IMR-90 (cell line): Measurements from ENCODE around the gene NPHP4. TPM values are rescaled to one million over a fixed set of nuclear protein-coding genes. Genes with fewer than 3 reads are reported as not detected.

ENCODE experiments used
- ATAC-seq: fragments of 200-7000 bp; cut with Tn5 transposase; 2 replicates; pipeline ENCODE4 v1.9.1; 2020; ENCODE audit warnings: low read depth, mild to moderate bottlenecking, moderate library complexity
- BruUV-seq: library from RNA; stranded (reverse); fragments of 400-500 nt; replicated peaks from 2 replicates; lab custom pipeline; 2021; lab: Mats Ljungman, UMichigan
- CTCF ChIA-PET: fragments of 300-600 bp; formaldehyde crosslinking; extraction: SDS; loops from one replicate; lab custom pipeline; 2021; ENCODE audit warnings: antibody characterized with exemption; lab: Yijun Ruan, JAX
- POLR2A ChIA-PET: fragments of 300-600 bp; sonication (Branson Sonifier 250); formaldehyde crosslinking; loops from one replicate; lab custom pipeline; 2022; ENCODE audit warnings: antibody characterized with exemption; ENCODE audit not compliant: unreplicated experiment; lab: Charles Lee
- DNase-seq: peaks from one replicate; pipeline ENCODE4 v3.0.0; 2013
- H2AFZ ChIP-seq: replicated peaks from 2 replicates; pipeline ENCODE3; 2013; ENCODE audit warnings: low read length, mild to moderate bottlenecking; ENCODE audit not compliant: poor library complexity
- H2AK5ac ChIP-seq: 2 replicates; pipeline ENCODE4 v1.6.1; 2013; ENCODE audit warnings: low read depth, low read length, inconsistent platforms
- H2AK9ac ChIP-seq: replicated peaks from 2 replicates; pipeline ENCODE3; 2013; ENCODE audit warnings: mild to moderate bottlenecking, low read depth, low read length, moderate library complexity; ENCODE audit not compliant: poor library complexity
- H2BK120ac ChIP-seq: 2 replicates; pipeline ENCODE4 v1.6.1; 2013; ENCODE audit warnings: low read depth, low read length, inconsistent platforms
- H2BK15ac ChIP-seq: 3 replicates; pipeline ENCODE4 v1.6.1; 2013; ENCODE audit warnings: low read depth, low read length, inconsistent platforms
- H2BK20ac ChIP-seq: 2 replicates; pipeline ENCODE4 v1.6.1; 2013; ENCODE audit warnings: low read depth, mild to moderate bottlenecking, inconsistent platforms, low read length, moderate library complexity
- H2BK5ac ChIP-seq: 2 replicates; pipeline ENCODE4 v1.6.1; 2013; ENCODE audit warnings: mild to moderate bottlenecking, low read depth, low read length, inconsistent platforms; ENCODE audit not compliant: poor library complexity, severe bottlenecking
- H3K14ac ChIP-seq: replicated peaks from 2 replicates; pipeline ENCODE4 v1.6.1; 2013; ENCODE audit warnings: low read depth, low read length, inconsistent platforms
- H3K18ac ChIP-seq: 2 replicates; pipeline ENCODE4 v1.6.1; 2013; ENCODE audit warnings: low read depth, low read length, control low read depth
- H3K23ac ChIP-seq: 2 replicates; pipeline ENCODE4 v1.6.1; 2013; ENCODE audit warnings: low read depth, low read length, inconsistent platforms
- H3K27ac ChIP-seq: 2 replicates; pipeline ENCODE4 v1.5.1; 2013; ENCODE audit warnings: mild to moderate bottlenecking, control low read depth, low read length; ENCODE audit not compliant: insufficient read depth
- H3K27me3 ChIP-seq: 2 replicates; pipeline ENCODE4 v1.6.1; 2013; ENCODE audit warnings: low read length; ENCODE audit not compliant: control insufficient read depth, insufficient read depth
- H3K36me3 ChIP-seq: 2 replicates; pipeline ENCODE4 v1.6.1; 2013; ENCODE audit warnings: low read length, mixed read lengths; ENCODE audit not compliant: control insufficient read depth, insufficient read depth
- H3K4ac ChIP-seq: 2 replicates; pipeline ENCODE4 v1.6.1; 2013; ENCODE audit warnings: low read depth, low read length, inconsistent platforms
- H3K4me1 ChIP-seq: 2 replicates; pipeline ENCODE4 v1.6.1; 2013; ENCODE audit warnings: low read length, mixed read lengths; ENCODE audit not compliant: control insufficient read depth, insufficient read depth
- H3K4me2 ChIP-seq: 2 replicates; pipeline ENCODE4 v1.6.1; 2013; ENCODE audit warnings: low read depth, mild to moderate bottlenecking, control low read depth, low read length, moderate library complexity
- H3K4me3 ChIP-seq: 2 replicates; pipeline ENCODE4 v1.5.1; 2013; ENCODE audit warnings: low read depth, mild to moderate bottlenecking, control low read depth, low read length, moderate library complexity; ENCODE audit not compliant: insufficient read depth
- H3K56ac ChIP-seq: 2 replicates; pipeline ENCODE4 v1.6.1; 2013; ENCODE audit warnings: low read length, inconsistent platforms; ENCODE audit not compliant: insufficient read depth; ENCODE audit errors: extremely low read depth
- H3K79me1 ChIP-seq, 2 experiments: 2 replicates each; pipeline ENCODE4 v1.6.1; 2013; ENCODE audit warnings: low read length in 2 of 2, inconsistent platforms in 1 of 2, low read depth in 1 of 2
- H3K9ac ChIP-seq: 2 replicates; pipeline ENCODE4 v1.6.1; 2013; ENCODE audit warnings: low read depth, low read length, control low read depth
- H3K9me1 ChIP-seq: 2 replicates; pipeline ENCODE4 v1.6.1; 2013; ENCODE audit warnings: low read length, inconsistent platforms; ENCODE audit not compliant: insufficient read depth
- H3K9me3 ChIP-seq: 2 replicates; pipeline ENCODE4 v1.6.1; 2013; ENCODE audit warnings: low read length; ENCODE audit not compliant: control insufficient read depth, insufficient read depth
- H4K20me1 ChIP-seq: 2 replicates; pipeline ENCODE4 v1.6.1; 2013; ENCODE audit warnings: low read length, inconsistent platforms; ENCODE audit not compliant: insufficient read depth
- H4K5ac ChIP-seq: 2 replicates; pipeline ENCODE4 v1.6.1; 2013; ENCODE audit warnings: mild to moderate bottlenecking, low read depth, low read length, control low read depth
- H4K8ac ChIP-seq, 2 experiments: 2 replicates each; pipeline ENCODE4 v1.6.1; 2013; ENCODE audit warnings: low read depth in 2 of 2, low read length in 2 of 2, control low read depth in 1 of 2, inconsistent platforms in 1 of 2
- H4K91ac ChIP-seq: 2 replicates; pipeline ENCODE4 v1.6.1; 2013; ENCODE audit warnings: low read depth, low read length, inconsistent platforms; ENCODE audit not compliant: insufficient read depth
- MAZ ChIP-seq: IDR thresholded peaks from 2 replicates; pipeline ENCODE4 v1.6.1; 2012; ENCODE audit warnings: low read depth, mild to moderate bottlenecking, low read length, improper control_type of control experiment, moderate library complexity, borderline replicate concordance
- RCOR1 ChIP-seq: IDR thresholded peaks from 2 replicates; pipeline ENCODE4 v1.6.1; 2012; ENCODE audit warnings: mild to moderate bottlenecking, low read length, improper control_type of control experiment; ENCODE audit not compliant: insufficient replicate concordance
- WGBS, 2 experiments: methylation state at CpG; one replicate each; pipeline versions ENCODE4 v1.1.5 to v1.1.7; 2013; ENCODE audit warnings: missing lambda C conversion rate in 2 of 2; ENCODE audit not compliant: insufficient read length in 1 of 2; ENCODE audit errors: extremely low coverage in 2 of 2; 5-methylcytosine and 5-hydroxymethylcytosine counted together
- dilution Hi-C: fragments of 300-500 bp; cut with HindIII; formaldehyde crosslinking; loops from one replicate; pipeline ENCODE4 v1.14.3; 2018; ENCODE audit warnings: low sequenced_read_pairs; ENCODE audit not compliant: unreplicated experiment
- in situ Hi-C: fragments of 300-500 bp; cut with MboI; formaldehyde crosslinking; loops from 3 replicates; pipeline ENCODE4 v1.14.3; 2019; ENCODE audit warnings: low sequenced_read_pairs, inconsistent platforms, mixed read lengths
- intact Hi-C: fragments of 100-400 bp; cut with micrococcal nuclease; formaldehyde crosslinking; loops from 2 replicates; pipeline ENCODE4 v1.10.0; 2022
- polyA plus RNA-seq, 3 experiments: library from polyadenylated mRNA; depleted of rRNA; stranded (reverse); fragments of >200 nt; gene quantifications; 2 replicates each; pipeline ENCODE4 v1.2.3, GENCODE V29; 2012; ENCODE audit warnings: low replicate concordance in 1 of 3
- total RNA-seq: library from RNA; depleted of rRNA; stranded (reverse); fragments of >200 nt; gene quantifications from 2 replicates; pipeline ENCODE4 v1.2.3, GENCODE V29; 2012
- TF ChIP-seq, protein P1 (sequence below): fragments of 150-350 bp; IDR thresholded peaks from 2 replicates; pipeline ENCODE4 v1.6.1; 2017; ENCODE audit warnings: mild to moderate bottlenecking, antibody characterized with exemption, low read length, low read depth

NPHP4 gene
- total and polyA plus RNA-seq, 2 of the 4 experiments (the other 2 are of a cell fraction): 2.0 to 5.5 TPM

DNA sequence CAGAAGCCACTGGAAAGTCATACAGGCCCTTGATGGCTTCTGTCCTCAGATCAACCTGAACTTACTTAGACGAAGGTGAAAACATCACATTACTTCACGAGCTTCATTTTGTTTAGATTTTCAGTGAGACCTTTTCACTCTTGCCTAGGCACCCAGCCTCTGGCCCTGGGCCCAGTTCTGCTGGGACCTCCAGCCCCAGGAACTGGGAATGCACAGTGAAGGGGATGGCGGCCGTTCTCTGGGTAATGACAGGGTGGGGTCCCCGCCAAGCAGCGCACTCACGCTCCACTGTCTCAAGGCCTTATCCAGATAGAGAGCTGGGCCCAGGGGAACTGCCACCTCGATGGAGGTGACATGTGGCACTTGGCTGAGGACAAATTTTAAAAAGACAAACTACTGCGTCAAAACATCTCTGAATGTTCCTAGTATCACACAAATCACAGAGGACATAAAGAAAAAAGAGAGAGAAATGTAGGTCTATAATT lies 54.8 kb downstream of the NPHP4 start:
- in situ Hi-C loops: no loop called here
- no peak for ATAC-seq
- no peak overlapping the region for H3K23ac ChIP-seq
- 91% methylated on average over 5 of the region's 9 CpGs; no CpG with 5 or more reads in 1 of the 2 experiments for WGBS, 2 experiments
- no peak overlapping the region for H2AK5ac ChIP-seq
- no peak overlapping the region for H3K4ac ChIP-seq
- DNase-seq: no peak
- H3K79me1 ChIP-seq: no peaks in the 10 kb centered on the region
- no peak overlapping the region for H4K5ac ChIP-seq
- H3K4me2 ChIP-seq: no peak overlapping the region
- ChIA-PET POLR2A (no interaction called here), CTCF (interaction anchor here (1.1 kb wide), 1 partner anchor 22 kb away, joined by 3 read pairs; no protein-coding TSS in a partner anchor)
- no peak overlapping the region for H2BK20ac ChIP-seq
- TF ChIP-seq, protein P1, sequence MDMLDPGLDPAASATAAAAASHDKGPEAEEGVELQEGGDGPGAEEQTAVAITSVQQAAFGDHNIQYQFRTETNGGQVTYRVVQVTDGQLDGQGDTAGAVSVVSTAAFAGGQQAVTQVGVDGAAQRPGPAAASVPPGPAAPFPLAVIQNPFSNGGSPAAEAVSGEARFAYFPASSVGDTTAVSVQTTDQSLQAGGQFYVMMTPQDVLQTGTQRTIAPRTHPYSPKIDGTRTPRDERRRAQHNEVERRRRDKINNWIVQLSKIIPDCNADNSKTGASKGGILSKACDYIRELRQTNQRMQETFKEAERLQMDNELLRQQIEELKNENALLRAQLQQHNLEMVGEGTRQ: no peak
- no peak for TF ChIP-seq RCOR1
- no peak for TF ChIP-seq MAZ
- H3K18ac ChIP-seq: no peak overlapping the region
- H3K4me1 ChIP-seq: peaks cover 6% of the 10 kb centered on the region
- H4K20me1 ChIP-seq: 0 out of 2 replicates have a peak, but pooled peaks cover 3% of the 10 kb centered on the region
- no peak overlapping the region for H2BK120ac ChIP-seq
- no peak overlapping the region for H3K56ac ChIP-seq
- H3K27ac ChIP-seq: no peak overlapping the region
- no peak overlapping the region for H2AK9ac ChIP-seq
- H4K8ac ChIP-seq: no peak overlapping the region
- no peaks in the 10 kb centered on the region for H3K9me3 ChIP-seq
- H4K91ac ChIP-seq: no peak overlapping the region
- no peak overlapping the region for H3K14ac ChIP-seq
- no peak overlapping the region for H2AFZ ChIP-seq
- H3K9me1 ChIP-seq: peaks cover 6% of the 10 kb centered on the region; the same call in 1 of the 2 replicates
- no peak overlapping the region for H2BK5ac ChIP-seq
- intact Hi-C loops: no loop called here
- dilution Hi-C loops: no loop called here
- no peak overlapping the region for H3K4me3 ChIP-seq
- H3K36me3 ChIP-seq: peaks cover 2% of the 10 kb centered on the region; the same call in 1 of the 2 replicates
- BruUV-seq: no TSS peak
- no peak overlapping the region for H3K9ac ChIP-seq
- H3K27me3 ChIP-seq: no peaks in the 10 kb centered on the region
- no peak overlapping the region for H2BK15ac ChIP-seq
